ENCODE data around the gene RUNX2.

The RUNX2 gene

DNA sequence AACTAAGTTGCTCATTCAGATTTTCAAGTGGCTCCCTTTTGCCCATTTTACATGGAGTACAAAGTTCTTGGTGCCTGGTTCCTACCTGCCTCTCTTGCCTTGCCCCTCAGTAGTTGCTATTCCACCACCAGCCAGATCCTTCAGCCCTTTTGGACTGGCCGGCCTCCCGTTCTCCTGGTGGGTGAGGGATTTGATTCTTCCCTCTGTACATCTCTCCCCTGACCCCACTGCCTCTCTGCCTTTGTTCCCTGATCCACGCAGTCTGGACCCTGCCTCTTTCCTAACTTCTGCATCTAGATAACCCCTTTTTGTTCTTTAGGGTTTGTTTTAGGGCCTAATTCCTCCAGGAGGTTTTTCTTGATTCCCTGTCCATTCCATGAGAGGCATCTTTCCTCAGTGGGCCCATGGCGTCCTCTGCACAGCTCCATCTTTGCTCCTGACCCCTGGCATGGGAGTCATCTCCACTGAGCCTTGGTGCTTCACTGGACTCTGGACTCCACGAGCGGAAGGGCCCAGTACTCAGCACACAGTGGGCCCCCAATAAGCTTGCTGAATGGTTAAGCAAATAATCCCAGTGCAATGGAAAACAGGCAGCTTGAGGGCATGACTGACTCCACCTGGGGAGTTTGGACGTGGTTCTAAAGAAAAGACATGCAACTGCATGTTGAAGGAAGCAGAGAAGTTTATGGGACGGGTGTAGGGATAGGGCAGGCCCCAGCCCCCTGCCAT is 358.9 kb downstream of the RUNX2 start:
- DNase-seq = no peak

DNA sequence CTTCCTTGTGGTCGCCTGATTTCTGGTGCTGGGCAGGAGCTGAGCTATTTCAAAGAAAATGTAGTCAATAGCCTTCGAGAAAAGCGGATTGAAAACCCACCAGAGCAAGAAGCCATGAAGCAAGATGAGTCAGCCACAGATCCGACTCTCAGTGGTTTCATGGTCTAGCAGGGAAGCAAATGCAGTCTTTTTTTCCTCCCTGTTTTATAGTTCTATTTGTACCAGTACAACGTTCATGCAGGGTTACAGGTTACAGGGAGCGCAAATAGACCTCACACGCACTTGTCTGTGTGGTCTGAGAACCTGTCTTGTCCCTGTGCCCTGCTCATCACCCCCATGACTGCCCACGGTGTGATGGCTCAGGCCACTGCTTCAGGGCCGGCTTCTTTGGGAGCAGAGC is 359.4 kb downstream of the RUNX2 start:
- no peak for DNase-seq

DNA sequence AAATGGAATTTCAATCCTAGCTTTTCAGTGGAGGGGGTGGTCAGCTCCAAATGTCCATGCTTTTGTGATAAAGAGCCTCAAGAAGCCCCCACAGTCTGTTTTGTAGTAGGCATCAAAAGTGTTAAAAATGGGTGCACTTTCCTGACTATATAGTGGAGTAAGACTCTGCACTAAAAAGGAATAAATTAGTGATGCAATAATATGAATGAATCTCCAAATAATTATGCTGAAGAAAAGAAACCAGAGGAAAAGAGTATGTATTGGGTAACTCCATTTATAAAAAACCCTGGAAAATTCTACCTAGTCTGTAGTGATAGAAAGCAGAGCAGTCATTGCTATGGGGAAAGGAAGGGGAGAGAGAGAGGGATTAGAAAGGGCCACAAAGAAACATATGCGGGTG is 360.1 kb downstream of the RUNX2 start:
- no peak for DNase-seq

GRCh38 chr6:45689926-45690615 is 361.9 kb downstream of the RUNX2 start:
- no peak for DNase-seq

DNA sequence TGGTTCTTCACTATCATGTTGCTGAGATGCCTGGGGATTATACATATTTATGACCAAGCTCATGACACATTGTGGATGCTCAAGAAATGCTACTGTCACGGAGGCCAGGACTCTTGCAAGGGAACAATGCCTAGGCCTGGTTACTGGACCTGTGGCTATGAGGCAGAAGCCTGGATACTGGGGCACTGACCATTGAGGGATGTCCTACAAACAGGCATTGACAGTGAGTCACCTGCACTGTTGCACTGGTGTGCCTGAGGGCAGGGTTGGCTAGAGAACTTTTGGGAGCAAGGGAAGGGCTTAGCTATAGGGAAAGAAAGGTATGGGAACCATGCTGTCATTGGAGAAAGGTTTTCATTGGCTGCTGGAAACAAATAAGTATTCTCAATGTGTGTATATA is 362.7 kb downstream of the RUNX2 start:
- no peak for DNase-seq

GRCh38 chr6:45691426-45691825 is 363.3 kb downstream of the RUNX2 start:
- no peak for DNase-seq

GRCh38 chr6:45692021-45692420 is 363.9 kb downstream of the RUNX2 start:
- DNase-seq = no peak

- DNase-seq = no peak
Observed at GRCh38 chr6:45696738-45697137, 368.6 kb downstream of the RUNX2 start.

DNA sequence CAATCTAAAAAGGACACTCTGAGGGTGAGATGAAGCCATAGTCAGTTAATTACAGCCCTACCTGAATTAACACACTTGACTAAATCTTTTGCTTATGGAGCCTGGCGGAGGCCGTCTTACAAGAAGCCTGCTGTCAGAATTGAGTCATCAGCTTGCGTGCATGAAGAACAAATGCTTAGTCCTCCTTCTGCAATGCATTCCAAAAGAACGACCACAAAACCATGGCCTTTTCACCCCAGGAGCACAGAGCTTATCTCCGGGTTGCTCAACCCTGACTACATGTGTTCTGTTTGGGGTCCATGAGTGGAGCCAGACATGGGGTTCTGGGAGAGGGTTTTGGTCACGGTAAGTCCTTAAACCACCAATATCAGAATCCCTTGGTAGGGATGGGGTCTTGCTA is 369.5 kb downstream of the RUNX2 start:
- DNase-seq = no peak

DNA sequence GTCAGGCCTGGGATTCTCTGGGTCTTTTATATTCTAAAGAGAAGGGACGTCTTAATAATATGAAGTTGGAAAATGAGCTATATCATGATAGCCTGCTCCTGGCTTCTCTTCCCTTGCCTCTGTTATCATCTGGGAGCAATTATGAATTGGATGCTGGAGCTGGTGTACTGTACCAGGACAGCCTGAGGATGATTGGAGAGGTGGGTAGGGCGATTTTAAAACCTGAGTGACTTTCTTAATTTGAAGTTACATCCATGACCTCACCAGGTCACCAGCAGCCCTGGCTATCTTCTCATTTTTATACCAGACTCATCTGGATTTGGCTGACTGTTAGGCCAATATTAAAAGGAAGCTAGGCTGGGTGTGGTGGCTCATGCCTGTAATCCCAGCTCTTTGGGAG is 369.9 kb downstream of the RUNX2 start:
- DNase-seq = no peak

DNA sequence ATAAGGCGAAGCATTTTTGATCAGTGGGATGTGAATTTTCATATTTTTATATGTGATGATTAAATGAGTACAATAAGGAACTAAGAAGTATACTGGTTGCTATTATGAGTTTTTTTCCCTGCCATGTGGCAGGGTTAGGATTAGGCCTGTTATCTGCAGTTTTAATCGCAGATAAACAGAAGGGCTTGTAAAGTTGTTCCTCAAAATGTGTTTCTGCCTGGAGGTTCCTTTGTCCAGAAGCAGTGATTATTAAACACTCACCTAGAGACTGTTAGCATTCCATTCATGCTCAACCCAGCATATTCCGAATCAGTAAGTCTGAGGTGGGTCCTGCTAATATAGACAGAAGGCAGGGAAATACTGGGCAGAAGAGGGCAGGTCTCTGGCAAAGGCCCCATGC is 371.5 kb downstream of the RUNX2 start:
- DNase-seq = no peak

- DNase-seq = no peak
Observed at GRCh38 chr6:45702849-45703739, 375.0 kb downstream of the RUNX2 start.

- no peak for DNase-seq
Observed at GRCh38 chr6:45704056-45704800, 376.1 kb downstream of the RUNX2 start.

DNA sequence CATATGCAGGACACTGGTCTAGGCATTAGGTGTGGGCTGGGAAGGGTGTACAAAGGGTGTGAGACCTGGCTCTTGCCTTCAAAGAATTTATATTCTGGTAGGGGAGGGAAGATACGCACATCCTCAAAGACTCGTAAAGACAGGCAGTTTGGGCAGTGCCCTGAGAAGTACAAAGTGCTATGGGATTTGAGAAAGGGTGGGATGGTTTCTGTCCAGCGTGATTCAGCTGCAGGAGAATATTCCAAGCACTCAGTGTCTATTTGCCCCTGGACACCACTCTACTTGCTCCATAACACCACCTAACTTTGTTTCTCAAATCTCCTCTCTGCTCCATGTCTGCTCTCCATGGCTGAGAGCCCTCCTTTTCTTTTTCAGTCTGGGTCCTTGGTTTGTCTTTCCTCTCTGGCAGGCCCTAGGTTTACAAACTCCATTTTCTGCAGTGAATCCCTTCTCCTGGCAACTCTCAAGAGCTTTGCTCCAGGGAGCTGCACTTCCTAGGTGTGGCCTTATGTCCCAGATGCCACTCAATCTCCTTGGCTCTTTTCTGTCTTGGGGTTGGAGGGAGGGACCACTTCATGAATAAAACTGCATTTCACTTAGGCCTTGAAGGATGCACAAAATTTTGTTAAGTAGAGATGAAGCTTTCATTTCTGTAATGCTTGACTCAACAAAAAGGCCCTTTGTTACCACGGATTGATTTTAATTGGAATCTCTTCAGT is 377.2 kb downstream of the RUNX2 start:
- no peak for DNase-seq

- no peak for DNase-seq
Observed at GRCh38 chr6:45706319-45706718, 378.2 kb downstream of the RUNX2 start.

GRCh38 chr6:45707176-45707575 is 379.0 kb downstream of the RUNX2 start:
- DNase-seq = no peak

DNA sequence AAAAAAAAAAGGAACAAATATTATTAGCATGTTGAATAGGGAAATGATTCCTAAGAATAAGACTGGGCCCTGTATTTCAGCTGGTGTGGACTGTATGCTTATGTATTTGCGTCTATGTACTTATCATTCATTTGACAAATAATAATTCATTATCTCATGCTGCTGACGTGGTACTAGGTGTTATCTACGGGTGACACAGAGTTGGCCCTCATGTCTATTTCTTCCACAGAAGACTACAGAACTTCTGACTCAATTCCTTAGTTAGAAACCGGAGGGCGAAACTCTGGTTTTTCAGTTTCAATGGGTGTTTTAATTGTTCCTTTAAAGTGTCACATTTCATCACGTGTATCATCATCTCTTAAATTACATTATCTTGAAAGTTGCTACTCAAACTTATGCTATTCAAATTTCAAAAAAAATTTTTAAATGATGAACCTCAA is 381.7 kb downstream of the RUNX2 start:
- no peak for DNase-seq

GRCh38 chr6:45710304-45710821 is 382.2 kb downstream of the RUNX2 start:
- DNase-seq = no peak

GRCh38 chr6:45712076-45712475 is 383.9 kb downstream of the RUNX2 start:
- DNase-seq = no peak

DNA sequence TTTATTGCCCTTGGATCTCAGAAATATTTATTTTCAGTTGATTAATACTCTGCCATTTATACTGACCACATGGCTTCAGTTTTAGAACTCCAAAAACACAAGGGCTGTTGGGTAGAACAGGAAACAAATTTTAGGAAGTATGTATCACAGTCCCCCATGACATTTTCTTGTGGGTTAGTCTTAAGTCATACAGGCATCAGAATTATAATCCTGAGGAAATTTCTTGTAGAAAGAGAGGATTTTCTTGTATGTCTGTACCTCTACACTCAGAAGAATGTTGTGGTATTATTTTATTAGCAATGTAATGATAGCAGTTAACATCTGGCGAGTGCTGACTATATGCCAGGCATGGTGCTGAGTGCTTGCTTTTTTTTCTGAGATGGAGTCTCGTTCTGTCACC is 384.7 kb downstream of the RUNX2 start:
- no peak for DNase-seq
